ENCODE data around the gene IDH3G. TPM values are rescaled to one million over a fixed set of nuclear protein-coding genes. Genes with fewer than 3 reads are reported as not detected.

The IDH3G gene
- total RNA-seq (57.7 and 60.7 TPM in 2 replicates), polyA plus RNA-seq (116 and 128 TPM in 2 replicates), polyA minus RNA-seq (110 and 139 TPM in 2 replicates), Bru-seq, nascent RNA (percentile 63 among the genes with signal in this experiment), BruChase-seq, experiment 1, labeled RNA remaining after a 6-hour chase (percentile 79 among the genes with signal in this experiment), BruChase-seq, experiment 2, labeled RNA remaining after a 2-hour chase (percentile 83 among the genes with signal in this experiment)
- 74.9 and 81.8 TPM in 2 replicates for polyA plus RNA-seq (2011; cell fraction: cytosol; rRNA removed)
- polyA plus RNA-seq (2011; cell fraction: nucleus; rRNA removed): 171 and 195 TPM in 2 replicates
- 62.6 and 84.3 TPM in 2 replicates for polyA plus RNA-seq (2012)
- polyA minus RNA-seq (2011; cell fraction: cytosol; rRNA and poly(A)+ RNA removed): 64.6 TPM
- polyA minus RNA-seq (2011; cell fraction: nucleus; rRNA and poly(A)+ RNA removed): 33.7 and 41.7 TPM in 2 replicates
- long read RNA-seq, partial matches to known transcripts: 16 of 201 reads
- long read RNA-seq, other reads (novel, unspliced or antisense): 185 of 201 reads

DNA sequence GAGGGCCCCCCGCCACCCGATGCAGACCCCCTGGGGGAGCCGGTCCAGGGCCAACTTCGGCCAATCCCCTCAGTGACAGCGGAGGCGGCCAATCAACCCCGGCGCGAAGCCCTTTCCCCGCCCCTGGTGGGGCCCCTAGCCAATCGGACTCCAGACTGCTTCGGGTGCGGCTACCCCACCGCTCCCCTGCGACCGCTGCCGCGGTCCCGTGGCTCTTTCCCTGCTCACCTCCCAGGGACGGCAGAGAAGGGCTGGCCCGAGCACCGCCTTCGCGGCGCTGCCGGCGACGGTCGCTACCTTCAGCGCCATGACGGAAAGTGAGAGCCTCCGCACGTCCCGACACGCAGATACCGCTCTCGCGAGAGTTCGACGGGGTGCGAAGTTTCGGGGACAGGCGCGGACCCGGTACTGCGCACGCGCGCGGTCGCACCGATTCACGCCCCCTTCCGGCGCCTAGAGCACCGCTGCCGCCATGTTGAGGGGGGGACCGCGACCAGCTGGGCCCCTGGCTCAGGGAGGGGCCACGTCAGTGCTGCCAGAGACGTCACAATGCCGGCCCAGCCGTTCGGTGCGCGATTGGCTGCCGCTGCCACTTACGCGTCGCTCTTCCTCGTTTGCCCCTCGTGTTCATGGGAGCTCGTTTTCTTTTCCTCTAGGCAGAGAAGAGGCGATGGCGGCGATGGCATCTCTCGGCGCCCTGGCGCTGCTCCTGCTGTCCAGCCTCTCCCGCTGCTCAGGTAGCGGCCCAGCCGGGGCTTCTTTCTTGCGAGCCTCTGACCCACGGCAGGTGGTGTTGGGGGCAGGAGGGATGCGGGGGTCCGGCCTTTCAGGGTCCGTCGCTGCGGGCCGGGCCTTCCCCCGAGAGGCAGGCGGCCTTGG is at the start of gene IDH3G, which contains the start of gene SSR4:
IDH3G (minus strand) TSS at position 358 of the 879 bp plus-strand sequence; CDS start at position 309, 49 bp downstream.
SSR4 (plus strand) TSS at position 651 of the 879 bp plus-strand sequence; CDS start at position 671, 20 bp downstream.
- peaks cover 58% of the 10 kb centered on the region for H3K79me2 ChIP-seq (ENCODE audit: control insufficient read depth, insufficient read depth, low read length)
- POLR2A ChIA-PET: no interaction called here
- peaks cover 0 to 20% of the 10 kb centered on the region in 2 experiments for H3K36me3 ChIP-seq (ENCODE audit: control insufficient read depth in 2 of 2, extremely low read depth in 1 of 2, insufficient read depth in 2 of 2, low read length in 2 of 2)
- no peaks in the 10 kb centered on the region for H3K9me1 ChIP-seq (replicated peaks; ENCODE audit: control insufficient read depth, extremely low read depth, insufficient read depth, low read length)
- no peaks in the 10 kb centered on the region for H3K9me3 ChIP-seq (replicated peaks; ENCODE audit: control insufficient read depth, insufficient read depth, low read length)
- peaks cover 15% of the 10 kb centered on the region for H3K4me1 ChIP-seq (ENCODE audit: control insufficient read depth, extremely low read depth, insufficient read depth, low read length)
- dilution Hi-C loops (cut with MboI; ENCODE audit: extremely low pct_ligation_motif_present, low sequenced_read_pairs) (no loop called here), intact Hi-C loops (cut with micrococcal nuclease) (loop anchor here (2.0 to 10.0 kb wide), 3 partner anchors 29 to 81 kb away; partner anchors contain the start of gene PLXNB3)
- no peaks in the 10 kb centered on the region for H3K27me3 ChIP-seq (ENCODE audit: control insufficient read depth in 2 of 2, insufficient read depth in 2 of 2, low read length in 2 of 2)
- FAIRE-seq (peak; percentile 99), DNase-seq (ENCODE audit: low read depth, low spot score) (peak; percentile 96)
- H3K4me2 ChIP-seq (ENCODE audit: insufficient read depth, low read length): peak within 1 kb of the TSS; percentile 67
- H3K9ac ChIP-seq (replicated peaks; ENCODE audit: extremely low read depth, insufficient read depth, low read length): peak within 1 kb of the TSS; percentile 94
- peak within 1 kb of the TSS; percentile 87 for H3K27ac ChIP-seq (ENCODE audit: insufficient read depth, low read depth, low read length)
- CTCF ChIA-PET: interaction anchor here (0.7 to 1.9 kb wide), 3 partner anchors 10 to 153 kb away, joined by 3 to 13 read pairs (median 6); no protein-coding TSS in a partner anchor
- no peaks in the 10 kb centered on the region for H4K20me1 ChIP-seq (replicated peaks; ENCODE audit: control insufficient read depth, extremely low read depth, insufficient read depth, low read length)
- peak within 1 kb of the TSS; percentile 39 to 84 (median 78) for H3K4me3 ChIP-seq (replicated peaks in 1 of 3; ENCODE audit: insufficient read depth in 1 of 3, low read depth in 1 of 3, low read length in 3 of 3)
- TF ChIP-seq POLR2AphosphoS5 (IDR thresholded peaks at IDR 0.05; ENCODE audit: insufficient read depth, low read depth, low read length) (peak; percentile 57), EZH2 (IDR thresholded peaks at IDR 0.05; ENCODE audit: borderline replicate concordance, low read depth, low read length, severe bottlenecking) (no peak), FOS (IDR thresholded peaks at IDR 0.05; ENCODE audit: borderline replicate concordance, insufficient read depth, low read length) (no peak), POLR2A (IDR thresholded peaks at IDR 0.05; ENCODE audit: low read depth, low read length) (peak; percentile 76), JUN (IDR thresholded peaks at IDR 0.05; ENCODE audit: borderline replicate concordance, insufficient read depth, insufficient read length, low read depth) (no peak), GATA2 (IDR thresholded peaks at IDR 0.05; ENCODE audit: insufficient read depth, insufficient read length, low read depth, low read length) (no peak), MYC (IDR thresholded peaks at IDR 0.05; ENCODE audit: low read depth, low read length) (no peak)
- TF ChIP-seq, protein P1, sequence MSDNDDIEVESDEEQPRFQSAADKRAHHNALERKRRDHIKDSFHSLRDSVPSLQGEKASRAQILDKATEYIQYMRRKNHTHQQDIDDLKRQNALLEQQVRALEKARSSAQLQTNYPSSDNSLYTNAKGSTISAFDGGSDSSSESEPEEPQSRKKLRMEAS (IDR thresholded peaks at IDR 0.05; ENCODE audit: insufficient read depth, insufficient read length): no peak
- TF ChIP-seq, protein P2, sequence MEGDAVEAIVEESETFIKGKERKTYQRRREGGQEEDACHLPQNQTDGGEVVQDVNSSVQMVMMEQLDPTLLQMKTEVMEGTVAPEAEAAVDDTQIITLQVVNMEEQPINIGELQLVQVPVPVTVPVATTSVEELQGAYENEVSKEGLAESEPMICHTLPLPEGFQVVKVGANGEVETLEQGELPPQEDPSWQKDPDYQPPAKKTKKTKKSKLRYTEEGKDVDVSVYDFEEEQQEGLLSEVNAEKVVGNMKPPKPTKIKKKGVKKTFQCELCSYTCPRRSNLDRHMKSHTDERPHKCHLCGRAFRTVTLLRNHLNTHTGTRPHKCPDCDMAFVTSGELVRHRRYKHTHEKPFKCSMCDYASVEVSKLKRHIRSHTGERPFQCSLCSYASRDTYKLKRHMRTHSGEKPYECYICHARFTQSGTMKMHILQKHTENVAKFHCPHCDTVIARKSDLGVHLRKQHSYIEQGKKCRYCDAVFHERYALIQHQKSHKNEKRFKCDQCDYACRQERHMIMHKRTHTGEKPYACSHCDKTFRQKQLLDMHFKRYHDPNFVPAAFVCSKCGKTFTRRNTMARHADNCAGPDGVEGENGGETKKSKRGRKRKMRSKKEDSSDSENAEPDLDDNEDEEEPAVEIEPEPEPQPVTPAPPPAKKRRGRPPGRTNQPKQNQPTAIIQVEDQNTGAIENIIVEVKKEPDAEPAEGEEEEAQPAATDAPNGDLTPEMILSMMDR (IDR thresholded peaks at IDR 0.05; ENCODE audit: extremely low read depth in 1 of 2, insufficient read depth in 1 of 2, low read depth in 1 of 2, low read length in 2 of 2): no peak
- BruUV-seq (replicated peaks): no TSS peak
- peak within 1 kb of the TSS; percentile 66 for H2AFZ ChIP-seq (ENCODE audit: low read depth, low read length)

Measured in endothelial cell of umbilical vein (primary cell).